GM21367 (cell line): ENCODE measurements around the gene SSNA1.
A peak's percentile ranks its signal among the peaks of the same experiment; 100 is the strongest.

ENCODE experiments used
- ATAC-seq: cut with Tn5 transposase; IDR thresholded peaks from one replicate; pipeline ENCODE4 v1.9.1; 2021; ENCODE audit not compliant: unreplicated experiment

The SSNA1 gene

GRCh38 chr9:137218754-137219271 is 30.3 kb downstream of the SSNA1 start:
- ATAC-seq: no peak

DNA sequence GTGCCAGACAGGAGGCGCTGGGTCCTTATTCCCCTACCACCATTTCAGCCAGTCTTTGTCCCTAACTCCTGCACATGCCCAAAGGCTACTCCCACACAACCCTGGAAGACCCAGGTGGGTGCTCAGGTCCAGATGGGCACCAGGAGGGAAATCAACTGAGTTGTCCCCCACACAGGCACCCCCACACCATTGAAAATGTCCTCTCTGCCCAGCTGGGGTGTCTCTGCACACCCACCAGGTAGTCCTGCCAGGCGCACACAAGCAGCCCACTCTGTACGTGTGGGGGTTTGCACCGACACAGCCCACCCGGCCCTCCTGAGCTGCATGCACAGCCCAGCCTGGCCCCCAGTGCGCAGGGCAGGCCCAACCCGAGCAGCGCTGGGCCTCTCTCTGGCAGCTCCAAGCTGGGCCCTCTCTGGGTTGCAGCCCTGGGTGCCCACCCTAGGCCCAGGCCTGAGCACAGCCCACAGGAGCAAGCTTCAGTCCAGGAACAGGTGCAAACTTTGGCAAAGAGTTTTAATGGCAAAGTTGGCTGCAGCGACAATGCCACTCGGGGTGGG is 31.4 kb downstream of the SSNA1 start:
- no peak for ATAC-seq

GRCh38 chr9:137220317-137221094 is 32.0 kb downstream of the SSNA1 start:
- ATAC-seq: no peak

GRCh38 chr9:137221095-137221505 is 32.6 kb downstream of the SSNA1 start:
- no peak for ATAC-seq

- ATAC-seq: no peak
Observed at GRCh38 chr9:137221506-137222111, 33.1 kb downstream of the SSNA1 start.

- ATAC-seq: no peak
Observed at GRCh38 chr9:137222190-137223077, 34.0 kb downstream of the SSNA1 start, which contains the start of gene RNF208. TSS of gene RNF208 (minus strand) at chr9:137222240. CDS start at chr9:137221212, 1,028 bp downstream.

DNA sequence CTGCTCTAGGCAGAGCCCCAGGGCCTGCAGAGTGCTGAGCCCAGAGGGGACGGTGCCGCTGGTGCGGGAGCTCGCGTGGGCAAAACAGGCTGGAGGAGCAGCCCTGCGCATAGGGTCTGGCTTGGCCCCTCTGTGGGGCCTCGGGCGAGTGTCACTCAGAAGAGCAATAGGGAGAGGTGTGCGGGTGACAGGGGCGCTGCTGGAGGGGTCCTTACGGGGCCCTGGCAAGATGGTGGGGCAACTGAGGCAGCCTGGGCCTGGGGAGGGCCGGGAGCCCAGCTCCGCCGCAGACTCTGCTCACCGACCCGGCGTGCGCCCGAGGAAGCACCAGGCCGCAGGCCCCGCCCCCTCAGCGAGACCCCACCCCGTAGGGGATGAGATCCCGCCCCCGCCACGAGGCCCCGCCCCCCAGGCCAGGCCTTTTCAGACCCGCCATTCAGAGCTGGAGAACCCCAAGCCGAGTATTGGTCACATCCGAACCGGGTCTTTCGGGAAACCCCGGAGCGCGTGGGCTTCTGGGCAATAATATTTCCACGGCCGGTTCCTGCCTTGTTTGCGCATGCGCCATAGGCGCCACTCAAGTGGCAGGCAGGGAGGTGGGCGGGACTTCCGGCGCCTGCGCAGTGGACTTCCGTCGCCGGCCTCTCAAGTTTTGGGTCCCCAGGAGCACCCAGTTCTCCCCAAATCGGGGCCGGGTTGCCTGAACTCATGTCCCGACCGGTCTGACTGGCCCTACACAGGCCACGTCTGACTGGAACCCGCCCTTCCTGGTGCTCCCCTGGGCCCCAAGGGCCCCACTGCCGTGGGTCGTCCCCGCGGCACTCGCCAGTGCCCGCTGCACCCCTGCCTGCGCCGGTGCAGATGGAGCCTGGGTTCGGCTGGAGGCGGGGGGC is 34.8 kb downstream of the SSNA1 start:
- peak; percentile 50 for ATAC-seq

DNA sequence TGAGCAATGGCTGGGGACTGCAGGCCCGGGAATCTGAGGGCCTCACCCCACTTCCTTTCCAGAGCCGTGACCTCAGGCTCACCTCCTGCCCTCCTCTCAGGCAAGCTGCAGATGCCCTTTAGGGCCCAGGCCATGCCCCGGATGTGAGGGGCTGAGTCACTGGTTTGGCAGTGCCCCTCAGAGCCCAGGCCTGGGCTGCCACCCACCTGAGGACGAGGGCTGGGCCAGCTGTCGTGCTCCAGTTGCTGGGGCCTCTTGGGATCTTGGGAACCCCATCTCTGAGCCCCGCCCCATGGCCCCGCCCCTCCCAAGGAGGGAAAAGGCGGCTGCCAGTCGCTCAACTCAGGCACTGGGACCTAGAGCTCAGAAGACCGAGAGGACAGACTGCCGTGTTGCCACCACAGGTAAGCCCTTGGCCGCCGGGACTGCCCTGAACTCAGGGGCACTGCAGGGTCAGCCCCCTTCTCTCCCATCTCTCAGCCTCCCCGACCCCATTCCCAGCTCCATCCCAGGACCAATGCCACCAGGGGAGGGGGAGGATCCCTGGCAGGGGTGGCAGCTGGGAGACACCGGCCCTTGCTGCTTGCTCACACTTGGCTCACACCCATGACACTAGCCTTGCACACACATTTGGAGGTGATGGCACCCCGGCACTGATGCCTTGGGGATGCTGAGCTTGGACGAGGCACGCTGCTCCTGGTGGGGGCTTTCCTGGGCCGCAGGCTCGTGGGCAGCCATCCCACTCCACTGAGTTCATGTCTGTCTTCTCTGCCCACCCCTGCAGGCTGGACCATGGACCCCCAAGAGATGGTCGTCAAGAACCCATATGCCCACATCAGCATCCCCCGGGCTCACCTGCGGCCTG is 36.6 kb downstream of the SSNA1 start, which contains the start of gene CYSRT1:
CYSRT1 (plus strand) TSS at position 345 of the 865 bp plus-strand sequence; CDS start at position 793, 448 bp downstream.
- no peak for ATAC-seq

GRCh38 chr9:137225699-137226331 is 37.3 kb downstream of the SSNA1 start:
- ATAC-seq: no peak

DNA sequence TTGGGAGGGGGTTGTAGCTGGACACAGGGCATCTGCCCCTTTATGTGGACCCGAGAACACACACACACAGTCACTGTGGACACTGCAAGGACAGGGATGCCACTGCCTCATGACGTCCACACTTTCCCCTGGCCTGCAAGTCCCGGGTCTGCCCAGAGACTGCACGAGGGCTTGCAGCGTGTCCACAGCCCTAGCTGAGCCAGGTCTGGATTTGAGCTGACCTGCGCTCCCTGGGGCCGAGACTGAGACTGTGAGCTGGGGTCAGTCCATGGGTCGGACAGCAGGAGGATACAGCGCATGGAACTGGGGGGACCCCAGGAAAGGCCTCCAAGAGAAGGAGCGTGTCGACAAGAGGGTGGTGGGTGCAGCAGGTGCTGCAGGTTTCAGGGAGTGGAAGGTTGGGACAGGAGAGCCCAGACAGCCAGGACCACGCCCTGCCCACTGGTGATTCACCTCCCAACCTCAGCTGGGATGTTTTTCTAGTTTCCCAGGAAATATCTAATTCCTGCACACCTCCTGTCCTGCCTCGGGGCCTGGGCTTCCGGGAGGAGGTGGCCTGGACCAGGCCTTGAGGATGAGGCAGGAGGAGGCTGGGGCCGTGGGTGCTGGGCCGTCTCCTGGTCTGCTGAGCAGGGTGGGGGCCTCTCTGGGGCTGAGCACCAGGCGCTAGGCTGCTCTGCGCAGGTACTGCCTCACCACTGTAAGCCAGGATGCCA is 38.0 kb downstream of the SSNA1 start:
- no peak for ATAC-seq

- ATAC-seq: no peak
Observed at GRCh38 chr9:137227054-137227852, 38.8 kb downstream of the SSNA1 start, which contains the start of gene RNF224. TSS of gene RNF224 (plus strand) at chr9:137227502. CDS start at chr9:137228336, 834 bp downstream.

GRCh38 chr9:137227853-137228505 is 39.5 kb downstream of the SSNA1 start:
- no peak for ATAC-seq

- ATAC-seq: no peak
Observed at GRCh38 chr9:137228506-137228967, 40.1 kb downstream of the SSNA1 start.

GRCh38 chr9:137228968-137229896 is 40.8 kb downstream of the SSNA1 start:
- no peak for ATAC-seq
